ENCODE data around the gene LGALS9. TPM values are rescaled to one million over a fixed set of nuclear protein-coding genes. Genes with fewer than 3 reads are reported as not detected.

LGALS9 gene
- total and polyA plus RNA-seq, 2 donors (not counting 1 experiment from before 2014, with no cell fraction given) = 1.7 to 2.1 TPM

GRCh38 chr17:27621536-27621935, 9.5 kb upstream of the LGALS9 start:
- H4K20me1 ChIP-seq (ENCODE audit: control insufficient read depth, extremely low read depth, insufficient read depth, low read length) = no peaks in the 10 kb centered on the region
- no peaks in the 10 kb centered on the region for H3K79me2 ChIP-seq (ENCODE audit: control insufficient read depth, insufficient read depth, low read length)
- no peaks in the 10 kb centered on the region for H3K36me3 ChIP-seq (ENCODE audit: control insufficient read depth, insufficient read depth, low read length)
- no peak overlapping the region for H3K4me3 ChIP-seq (replicated peaks in 1 of 4; ENCODE audit: control extremely low read depth in 1 of 4, insufficient read depth in 1 of 4, low read depth in 3 of 4, low read length in 4 of 4)
- DNase-seq (ENCODE audit: low read depth in 2 of 2) = no peak
- H3K4me1 ChIP-seq (ENCODE audit: control insufficient read depth, extremely low read depth, insufficient read depth, low read length) = no peaks in the 10 kb centered on the region
- no peak overlapping the region for H3K4me2 ChIP-seq (ENCODE audit: extremely low read depth, insufficient read depth, low read length)
- H3K27ac ChIP-seq (ENCODE audit: insufficient read depth, low read length) = no peak overlapping the region
- no peak overlapping the region for H3K9ac ChIP-seq (ENCODE audit: insufficient read depth, low read length)
- no peak overlapping the region for H2AFZ ChIP-seq (ENCODE audit: low read length)
- H3K9me3 ChIP-seq (ENCODE audit: control insufficient read depth, insufficient read depth, low read depth, low read length) = no peaks in the 10 kb centered on the region
- TF ChIP-seq CTCF (conservative IDR thresholded peaks at IDR 0.05 in 1 of 2, IDR thresholded peaks at IDR 0.05 in 1 of 2; ENCODE audit: low read depth in 1 of 2, low read length in 2 of 2) (no peak), EZH2 (IDR thresholded peaks at IDR 0.05; ENCODE audit: low read length, missing control alignments) (no peak)
- H3K27me3 ChIP-seq (ENCODE audit: control insufficient read depth, insufficient read depth, low read length) = no peaks in the 10 kb centered on the region

- DNase-seq (ENCODE audit: low read depth in 2 of 2) = no peak
- no peak overlapping the region for H2AFZ ChIP-seq (ENCODE audit: low read length)
- H3K4me1 ChIP-seq (ENCODE audit: control insufficient read depth, extremely low read depth, insufficient read depth, low read length) = no peaks in the 10 kb centered on the region
- H3K4me2 ChIP-seq (ENCODE audit: extremely low read depth, insufficient read depth, low read length) = no peak overlapping the region
- H3K36me3 ChIP-seq (ENCODE audit: control insufficient read depth, insufficient read depth, low read length) = no peaks in the 10 kb centered on the region
- no peaks in the 10 kb centered on the region for H3K79me2 ChIP-seq (ENCODE audit: control insufficient read depth, insufficient read depth, low read length)
- no peak overlapping the region for H3K27ac ChIP-seq (ENCODE audit: insufficient read depth, low read length)
- no peak overlapping the region for H3K4me3 ChIP-seq (replicated peaks in 1 of 4; ENCODE audit: control extremely low read depth in 1 of 4, insufficient read depth in 1 of 4, low read depth in 3 of 4, low read length in 4 of 4)
- no peaks in the 10 kb centered on the region for H3K9me3 ChIP-seq (ENCODE audit: control insufficient read depth, insufficient read depth, low read depth, low read length)
- no peak for TF ChIP-seq EZH2 (IDR thresholded peaks at IDR 0.05; ENCODE audit: low read length, missing control alignments)
- no peak for TF ChIP-seq CTCF (conservative IDR thresholded peaks at IDR 0.05 in 1 of 2, IDR thresholded peaks at IDR 0.05 in 1 of 2; ENCODE audit: low read depth in 1 of 2, low read length in 2 of 2)
- no peaks in the 10 kb centered on the region for H3K27me3 ChIP-seq (ENCODE audit: control insufficient read depth, insufficient read depth, low read length)
- no peak overlapping the region for H3K9ac ChIP-seq (ENCODE audit: insufficient read depth, low read length)
- H4K20me1 ChIP-seq (ENCODE audit: control insufficient read depth, extremely low read depth, insufficient read depth, low read length) = no peaks in the 10 kb centered on the region
These were observed 8.9 kb upstream of the LGALS9 start for GRCh38 chr17:27621942-27622559.

- Histone ChIP-seq H3K9ac (ENCODE audit: insufficient read depth, low read length) (no peak overlapping the region), H3K36me3 (ENCODE audit: control insufficient read depth, insufficient read depth, low read length) (no peaks in the 10 kb centered on the region), H3K27ac (ENCODE audit: insufficient read depth, low read length) (no peak overlapping the region), H3K4me1 (ENCODE audit: control insufficient read depth, extremely low read depth, insufficient read depth, low read length) (no peaks in the 10 kb centered on the region), H3K4me2 (ENCODE audit: extremely low read depth, insufficient read depth, low read length) (no peak overlapping the region), H3K79me2 (ENCODE audit: control insufficient read depth, insufficient read depth, low read length) (no peaks in the 10 kb centered on the region), H4K20me1 (ENCODE audit: control insufficient read depth, extremely low read depth, insufficient read depth, low read length) (no peaks in the 10 kb centered on the region), H3K27me3 (ENCODE audit: control insufficient read depth, insufficient read depth, low read length) (no peaks in the 10 kb centered on the region), H3K9me3 (ENCODE audit: control insufficient read depth, insufficient read depth, low read depth, low read length) (no peaks in the 10 kb centered on the region), H3K4me3 (replicated peaks in 1 of 4; ENCODE audit: control extremely low read depth in 1 of 4, insufficient read depth in 1 of 4, low read depth in 3 of 4, low read length in 4 of 4) (no peak overlapping the region), H2AFZ (ENCODE audit: low read length) (no peak overlapping the region)
- DNase-seq (ENCODE audit: low read depth in 2 of 2) = no peak
- TF ChIP-seq EZH2 (IDR thresholded peaks at IDR 0.05; ENCODE audit: low read length, missing control alignments) (no peak), CTCF (conservative IDR thresholded peaks at IDR 0.05 in 1 of 2, IDR thresholded peaks at IDR 0.05 in 1 of 2; ENCODE audit: low read depth in 1 of 2, low read length in 2 of 2) (no peak)
These were observed 8.0 kb upstream of the LGALS9 start for GRCh38 chr17:27622986-27623385.
